Lower leg skin (tissue), 3 donors: Measurements from ENCODE around the gene CENPX.

Source experiments
- POLR2A ChIP-seq, 2 donors: fragments of 450-650 bp; IDR thresholded peaks; one replicate each; pipeline ENCODE4 v1.6.1; 2016 to 2017; ENCODE audit warnings: antibody characterized with exemption in 2 of 2, mild to moderate bottlenecking in 1 of 2, moderate library complexity in 1 of 2
- TF ChIP-seq, protein P1 (sequence below), 3 donors: fragments of 450-650 bp; IDR thresholded peaks; one replicate each; pipeline ENCODE4 v1.5.1; 2016; ENCODE audit warnings: antibody characterized with exemption in 3 of 3, mild to moderate bottlenecking in 3 of 3, moderate library complexity in 2 of 3

DNA sequence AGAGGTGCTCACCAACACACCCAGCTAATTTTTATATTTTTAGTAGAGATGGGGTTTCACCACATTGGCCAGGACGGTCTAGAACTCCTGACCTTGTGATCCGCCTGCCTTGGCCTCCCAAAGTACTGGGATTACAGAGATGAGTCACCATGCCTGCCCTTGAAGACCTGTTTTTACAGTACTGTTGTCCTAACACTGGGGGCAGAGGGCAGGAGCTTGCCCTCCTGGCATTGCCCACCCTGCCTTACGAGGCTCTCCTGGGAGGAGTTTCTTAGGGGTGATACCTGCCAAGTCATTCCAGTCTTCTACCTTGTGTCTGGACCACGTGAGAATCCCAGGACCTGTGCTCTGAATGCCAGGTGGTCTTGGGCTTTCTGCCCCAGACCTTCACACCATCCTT lies 42.6 kb downstream of the CENPX start:
- TF ChIP-seq, protein P1, sequence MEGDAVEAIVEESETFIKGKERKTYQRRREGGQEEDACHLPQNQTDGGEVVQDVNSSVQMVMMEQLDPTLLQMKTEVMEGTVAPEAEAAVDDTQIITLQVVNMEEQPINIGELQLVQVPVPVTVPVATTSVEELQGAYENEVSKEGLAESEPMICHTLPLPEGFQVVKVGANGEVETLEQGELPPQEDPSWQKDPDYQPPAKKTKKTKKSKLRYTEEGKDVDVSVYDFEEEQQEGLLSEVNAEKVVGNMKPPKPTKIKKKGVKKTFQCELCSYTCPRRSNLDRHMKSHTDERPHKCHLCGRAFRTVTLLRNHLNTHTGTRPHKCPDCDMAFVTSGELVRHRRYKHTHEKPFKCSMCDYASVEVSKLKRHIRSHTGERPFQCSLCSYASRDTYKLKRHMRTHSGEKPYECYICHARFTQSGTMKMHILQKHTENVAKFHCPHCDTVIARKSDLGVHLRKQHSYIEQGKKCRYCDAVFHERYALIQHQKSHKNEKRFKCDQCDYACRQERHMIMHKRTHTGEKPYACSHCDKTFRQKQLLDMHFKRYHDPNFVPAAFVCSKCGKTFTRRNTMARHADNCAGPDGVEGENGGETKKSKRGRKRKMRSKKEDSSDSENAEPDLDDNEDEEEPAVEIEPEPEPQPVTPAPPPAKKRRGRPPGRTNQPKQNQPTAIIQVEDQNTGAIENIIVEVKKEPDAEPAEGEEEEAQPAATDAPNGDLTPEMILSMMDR (IDR thresholded peaks at IDR 0.05), result no peak
- TF ChIP-seq POLR2A (IDR thresholded peaks at IDR 0.05), result no peak
